ENCODE measurements around the gene POLR1E. TPM values are rescaled to one million over a fixed set of nuclear protein-coding genes. Genes with fewer than 3 reads are reported as not detected.

POLR1E gene
- polyA plus RNA-seq, 3 donors = 2.3 to 4.1 (median 2.4) TPM

- Mint-ChIP-seq H3K4me3 (no peak overlapping the region), H3K4me1 (peaks cover 7% of the 10 kb centered on the region), H3K36me3 (no peaks in the 10 kb centered on the region), H3K27me3 (ENCODE audit: low read depth in 3 of 3) (peaks cover 0 to 2% (median 0%) of the 10 kb centered on the region in 3 donors), H3K9me3 (no peaks in the 10 kb centered on the region), H3K27ac (peak overlapping the region in 1 of 7 donors; percentile 30)
- no peak for TF ChIP-seq CTCF (IDR thresholded peaks at IDR 0.05)
- Histone ChIP-seq H3K36me3 (replicated peaks in 1 of 2; ENCODE audit: control insufficient read depth in 1 of 2, insufficient read depth in 2 of 2, low read length in 2 of 2) (no peaks in the 10 kb centered on the region), H3K9ac (ENCODE audit: insufficient read depth, low read length, poor library complexity, severe bottlenecking) (no peak overlapping the region), H4K20me1 (ENCODE audit: insufficient read depth, low read length) (no peaks in the 10 kb centered on the region), H2AFZ (ENCODE audit: insufficient read depth, low read depth, low read length, poor library complexity, severe bottlenecking) (no peak overlapping the region), H3K79me2 (ENCODE audit: insufficient read depth, low read length) (no peaks in the 10 kb centered on the region), H3K27ac (ENCODE audit: low read depth in 1 of 2, low read length in 2 of 2) (no peak overlapping the region), H3K4me3 (replicated peaks in 1 of 3; ENCODE audit: low read depth in 2 of 3, low read length in 3 of 3) (no peak overlapping the region), H3K4me2 (replicated peaks; ENCODE audit: extremely low read depth, low read length, poor library complexity, severe bottlenecking) (no peak overlapping the region), H3K9me3 (replicated peaks in 1 of 2; ENCODE audit: control insufficient read depth in 1 of 2, insufficient read depth in 1 of 2, low read length in 2 of 2) (no peaks in the 10 kb centered on the region), H3K27me3 (ENCODE audit: control insufficient read depth in 2 of 2, insufficient read depth in 2 of 2, low read length in 2 of 2) (no peaks in the 10 kb centered on the region), H3K4me1 (ENCODE audit: control insufficient read depth in 1 of 2, insufficient read depth in 2 of 2, low read length in 2 of 2) (no peaks in the 10 kb centered on the region)
- intact Hi-C loops (cut with micrococcal nuclease) = no loop called here
- 92% methylated on average over 6 of the region's 10 CpGs for WGBS (ENCODE audit: insufficient coverage)
- DNase-seq = no peak
Observed at GRCh38 chr9:37534901-37535300, 49.2 kb downstream of the POLR1E start.

DNA sequence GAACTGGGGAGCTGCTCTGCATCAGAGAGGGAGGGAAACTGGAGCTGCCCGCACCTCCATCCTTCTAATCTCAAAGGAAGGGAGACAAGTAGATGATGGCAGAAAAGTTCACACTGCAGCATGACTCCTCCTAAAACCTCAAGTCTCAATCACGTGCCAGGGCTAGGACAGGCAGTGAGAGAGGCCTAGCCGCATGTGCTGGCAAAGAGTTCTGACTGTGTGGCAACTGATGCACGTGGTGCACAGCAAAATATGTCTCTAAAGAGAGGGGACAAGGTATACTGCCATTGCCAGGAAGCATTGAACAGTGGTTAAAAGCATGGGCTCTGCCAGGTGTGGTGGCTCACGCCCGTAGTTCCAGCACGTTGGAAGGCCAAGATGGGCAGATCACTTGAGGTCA lies 52.4 kb downstream of the POLR1E start:
- no peak overlapping the region for H3K4me2 ChIP-seq (replicated peaks; ENCODE audit: extremely low read depth, low read length, poor library complexity, severe bottlenecking)
- Mint-ChIP-seq H3K27me3 (ENCODE audit: low read depth in 3 of 3) (peaks cover 0 to 2% (median under 1%) of the 10 kb centered on the region in 3 donors), H3K36me3 (peaks cover 0 to 4% of the 10 kb centered on the region in 2 donors), H3K4me3 (no peak overlapping the region), H3K9me3 (no peaks in the 10 kb centered on the region), H3K4me1 (no peaks in the 10 kb centered on the region), H3K27ac (peak overlapping the region in 1 of 7 donors; percentile 33)
- H3K27me3 ChIP-seq (ENCODE audit: control insufficient read depth in 2 of 2, insufficient read depth in 2 of 2, low read length in 2 of 2) = no peaks in the 10 kb centered on the region
- H3K4me1 ChIP-seq (ENCODE audit: control insufficient read depth in 1 of 2, insufficient read depth in 2 of 2, low read length in 2 of 2) = no peaks in the 10 kb centered on the region
- no peak overlapping the region for H3K9ac ChIP-seq (ENCODE audit: insufficient read depth, low read length, poor library complexity, severe bottlenecking)
- intact Hi-C loops (cut with micrococcal nuclease) = no loop called here
- no peak overlapping the region for H3K27ac ChIP-seq (ENCODE audit: low read depth in 1 of 2, low read length in 2 of 2)
- TF ChIP-seq CTCF (IDR thresholded peaks at IDR 0.05) = no peak
- H3K36me3 ChIP-seq (replicated peaks in 1 of 2; ENCODE audit: control insufficient read depth in 1 of 2, insufficient read depth in 2 of 2, low read length in 2 of 2) = no peaks in the 10 kb centered on the region
- H3K9me3 ChIP-seq (replicated peaks in 1 of 2; ENCODE audit: control insufficient read depth in 1 of 2, insufficient read depth in 1 of 2, low read length in 2 of 2) = no peaks in the 10 kb centered on the region
- no peak overlapping the region for H3K4me3 ChIP-seq (replicated peaks in 1 of 3; ENCODE audit: low read depth in 2 of 3, low read length in 3 of 3)
- 96% methylated on average over 4 of the region's 7 CpGs for WGBS (ENCODE audit: insufficient coverage)
- no peaks in the 10 kb centered on the region for H3K79me2 ChIP-seq (ENCODE audit: insufficient read depth, low read length)
- H4K20me1 ChIP-seq (ENCODE audit: insufficient read depth, low read length) = no peaks in the 10 kb centered on the region
- no peak for DNase-seq
- H2AFZ ChIP-seq (ENCODE audit: insufficient read depth, low read depth, low read length, poor library complexity, severe bottlenecking) = no peak overlapping the region
